Measurements from ENCODE around the gene AAMP. TPM values are rescaled to one million over a fixed set of nuclear protein-coding genes. Genes with fewer than 3 reads are reported as not detected.
A peak's percentile ranks its signal among the peaks of the same experiment; 100 is the strongest.
"Not testable (repeated sequence)": the region's sequence is repeated elsewhere in the genome, so short reads cannot be mapped to it uniquely, and the experiment has no call there.

The AAMP gene, protein sequence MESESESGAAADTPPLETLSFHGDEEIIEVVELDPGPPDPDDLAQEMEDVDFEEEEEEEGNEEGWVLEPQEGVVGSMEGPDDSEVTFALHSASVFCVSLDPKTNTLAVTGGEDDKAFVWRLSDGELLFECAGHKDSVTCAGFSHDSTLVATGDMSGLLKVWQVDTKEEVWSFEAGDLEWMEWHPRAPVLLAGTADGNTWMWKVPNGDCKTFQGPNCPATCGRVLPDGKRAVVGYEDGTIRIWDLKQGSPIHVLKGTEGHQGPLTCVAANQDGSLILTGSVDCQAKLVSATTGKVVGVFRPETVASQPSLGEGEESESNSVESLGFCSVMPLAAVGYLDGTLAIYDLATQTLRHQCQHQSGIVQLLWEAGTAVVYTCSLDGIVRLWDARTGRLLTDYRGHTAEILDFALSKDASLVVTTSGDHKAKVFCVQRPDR
- 10 to 100 TPM; 54.3 to 88.8 TPM for total RNA-seq

DNA sequence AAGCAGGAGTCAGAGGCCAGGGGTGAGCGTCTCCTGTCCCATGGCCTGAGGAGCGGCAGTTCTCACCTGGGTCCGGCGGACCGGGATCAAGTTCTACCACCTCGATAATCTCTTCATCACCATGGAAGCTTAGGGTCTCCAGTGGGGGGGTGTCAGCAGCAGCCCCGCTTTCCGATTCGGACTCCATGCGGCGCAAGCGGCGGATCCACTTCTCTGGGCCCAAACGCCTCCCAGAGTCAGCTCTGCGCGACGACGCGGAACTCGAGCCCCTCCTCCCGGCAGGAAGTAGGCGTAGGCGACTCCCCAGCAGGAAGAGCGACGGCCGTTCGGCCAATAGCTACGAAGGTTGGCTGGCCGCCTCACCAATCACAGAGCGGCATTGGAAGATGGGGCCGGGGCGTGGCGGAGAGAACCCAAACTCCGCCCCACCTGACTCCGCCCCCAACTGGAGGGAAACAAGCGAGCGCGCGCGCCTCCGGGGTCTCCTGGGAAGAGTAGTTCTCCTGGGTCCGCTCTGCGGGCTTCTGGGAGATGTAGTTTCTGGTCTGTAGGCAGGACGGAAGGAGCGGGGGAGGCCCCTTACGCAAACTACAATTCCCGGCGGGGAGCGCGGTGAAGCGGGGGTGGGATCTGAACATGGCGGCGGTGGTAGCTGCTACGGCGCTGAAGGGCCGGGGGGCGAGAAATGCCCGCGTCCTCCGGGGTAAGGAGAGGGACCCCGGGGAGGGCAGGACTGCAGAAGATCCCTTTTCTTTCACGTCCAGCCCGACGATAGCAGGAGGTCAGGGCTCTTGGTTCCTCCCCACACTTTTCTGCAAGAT, at the start of gene AAMP, which contains the start of gene PNKD:
Gene AAMP, minus strand, starts transcription at position 238 of the 821 bp plus-strand sequence. Its CDS starts 51 bp downstream, at position 187.
Gene PNKD, plus strand, starts transcription at position 620 of the 821 bp plus-strand sequence. Its CDS starts 17 bp downstream, at position 637.
- Histone ChIP-seq H3K9me3 (no peaks in the 10 kb centered on the region), H3K4me1 (peaks cover 0 to 40% of the 10 kb centered on the region in 2 donors), H3K4me3 (peak within 1 kb of the TSS; percentile 81 to 90), H3K27ac (peak within 1 kb of the TSS; percentile 77 to 82), H3K36me3 (peaks cover 46% of the 10 kb centered on the region), H3K27me3 (no peaks in the 10 kb centered on the region)
- DNase-seq (ENCODE audit: low spot score) = peak; percentile 100
- TF ChIP-seq, protein P1, sequence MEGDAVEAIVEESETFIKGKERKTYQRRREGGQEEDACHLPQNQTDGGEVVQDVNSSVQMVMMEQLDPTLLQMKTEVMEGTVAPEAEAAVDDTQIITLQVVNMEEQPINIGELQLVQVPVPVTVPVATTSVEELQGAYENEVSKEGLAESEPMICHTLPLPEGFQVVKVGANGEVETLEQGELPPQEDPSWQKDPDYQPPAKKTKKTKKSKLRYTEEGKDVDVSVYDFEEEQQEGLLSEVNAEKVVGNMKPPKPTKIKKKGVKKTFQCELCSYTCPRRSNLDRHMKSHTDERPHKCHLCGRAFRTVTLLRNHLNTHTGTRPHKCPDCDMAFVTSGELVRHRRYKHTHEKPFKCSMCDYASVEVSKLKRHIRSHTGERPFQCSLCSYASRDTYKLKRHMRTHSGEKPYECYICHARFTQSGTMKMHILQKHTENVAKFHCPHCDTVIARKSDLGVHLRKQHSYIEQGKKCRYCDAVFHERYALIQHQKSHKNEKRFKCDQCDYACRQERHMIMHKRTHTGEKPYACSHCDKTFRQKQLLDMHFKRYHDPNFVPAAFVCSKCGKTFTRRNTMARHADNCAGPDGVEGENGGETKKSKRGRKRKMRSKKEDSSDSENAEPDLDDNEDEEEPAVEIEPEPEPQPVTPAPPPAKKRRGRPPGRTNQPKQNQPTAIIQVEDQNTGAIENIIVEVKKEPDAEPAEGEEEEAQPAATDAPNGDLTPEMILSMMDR (IDR thresholded peaks at IDR 0.05) = peak in 1 of 2 donors; percentile 45

DNA sequence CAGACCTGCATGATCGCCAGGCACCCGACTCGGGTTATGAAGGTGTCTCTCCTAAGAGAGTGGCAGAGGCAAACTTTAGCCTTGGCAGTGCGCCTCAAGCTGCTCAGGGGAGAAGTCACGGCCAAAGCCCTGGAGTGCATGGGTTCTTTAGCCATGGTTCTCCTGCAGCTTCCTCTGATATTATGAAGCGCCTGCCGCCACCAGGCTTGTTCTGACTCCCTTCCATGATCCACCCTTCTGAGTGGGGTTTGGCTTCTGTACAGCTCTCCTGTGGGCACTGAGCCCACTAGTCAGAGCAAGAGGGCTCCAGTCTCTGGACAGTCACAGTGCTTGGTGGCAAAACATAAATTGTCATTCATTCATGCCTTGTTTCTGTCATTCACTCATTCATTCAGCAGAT, 48.3 kb upstream of the AAMP start:
- DNase-seq (ENCODE audit: low spot score) = no peak
- TF ChIP-seq, protein P1 (IDR thresholded peaks at IDR 0.05) = no peak
- no peak overlapping the region for H3K4me3 ChIP-seq

DNA sequence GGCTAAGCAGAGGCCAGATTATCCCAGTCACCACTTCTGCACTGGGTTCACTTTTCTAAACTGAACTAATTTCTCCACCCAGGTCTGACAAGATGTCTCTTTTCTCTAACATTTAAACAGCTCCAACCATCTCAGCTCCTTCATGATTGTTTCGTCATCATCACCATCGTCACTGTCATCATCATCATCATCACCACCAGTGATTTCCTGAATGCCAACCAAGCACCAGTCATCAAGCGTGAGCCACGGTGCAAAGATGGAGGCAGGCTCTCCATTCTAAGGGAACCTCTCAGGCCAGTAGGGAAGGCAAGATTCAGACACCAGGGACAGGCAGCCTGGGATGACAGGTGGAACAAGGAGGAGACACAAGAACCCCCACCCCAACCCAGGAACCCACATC, 47.9 kb upstream of the AAMP start:
- Histone ChIP-seq H3K27ac (no peak overlapping the region), H3K36me3 (no peaks in the 10 kb centered on the region), H3K27me3 (no peaks in the 10 kb centered on the region), H3K4me3 (no peak overlapping the region), H3K9me3 (no peaks in the 10 kb centered on the region), H3K4me1 (peaks cover 0 to 12% of the 10 kb centered on the region in 2 donors)
- DNase-seq (ENCODE audit: low spot score) = no peak
- TF ChIP-seq, protein P1 (IDR thresholded peaks at IDR 0.05) = no peak

More for the DNA sequence above, 48.3 kb upstream of the AAMP start:
- Histone ChIP-seq H3K27ac (no peak overlapping the region), H3K4me1 (peaks cover 0 to 12% of the 10 kb centered on the region in 2 donors), H3K9me3 (no peaks in the 10 kb centered on the region), H3K27me3 (no peaks in the 10 kb centered on the region), H3K36me3 (no peaks in the 10 kb centered on the region)

DNA sequence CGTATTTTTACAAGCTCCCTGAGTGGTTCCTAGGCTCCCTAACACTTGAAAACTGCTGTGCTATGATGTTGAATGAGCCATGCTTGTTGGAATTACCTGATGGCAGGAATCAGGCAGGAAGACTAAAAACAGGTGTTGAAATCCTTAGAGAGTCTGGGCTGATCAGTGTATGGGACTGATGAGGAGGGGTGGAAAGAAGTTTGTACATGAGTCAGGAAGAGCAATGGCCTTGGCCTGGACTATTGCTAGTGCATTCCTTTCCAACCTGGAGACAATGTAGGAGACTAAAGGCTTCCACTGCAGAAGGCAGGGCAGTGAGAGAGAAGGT, 47.3 kb upstream of the AAMP start:
- no peak for DNase-seq (ENCODE audit: low spot score)
- Histone ChIP-seq H3K27ac (no peak overlapping the region), H3K36me3 (no peaks in the 10 kb centered on the region), H3K4me3 (no peak overlapping the region), H3K9me3 (no peaks in the 10 kb centered on the region), H3K4me1 (peaks cover 0 to 8% of the 10 kb centered on the region in 2 donors), H3K27me3 (no peaks in the 10 kb centered on the region)
- TF ChIP-seq, protein P1 (IDR thresholded peaks at IDR 0.05) = no peak

DNA sequence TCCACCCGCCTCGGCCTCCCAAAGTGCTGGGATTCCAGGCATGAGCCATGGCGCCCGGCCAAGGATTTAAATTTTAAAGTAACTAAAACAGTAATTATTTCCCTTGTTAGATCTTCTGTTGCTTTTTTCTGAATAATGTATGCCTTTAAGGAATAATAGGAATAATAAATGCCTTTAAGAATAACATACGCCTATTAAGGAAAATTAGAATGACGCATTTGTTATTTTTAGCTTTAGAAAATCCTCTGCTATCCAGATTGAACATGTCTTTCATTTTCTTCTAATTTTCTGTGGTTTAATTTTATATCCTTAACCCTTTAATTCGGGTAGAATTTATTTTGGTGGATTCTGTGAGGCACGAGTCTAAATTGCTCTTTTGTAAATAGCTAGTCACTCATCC, 45.5 kb upstream of the AAMP start:
- DNase-seq (ENCODE audit: low spot score) = no peak
- no peaks in the 10 kb centered on the region for H3K27me3 ChIP-seq
- no peak overlapping the region for H3K27ac ChIP-seq
- H3K4me3 ChIP-seq = no peak overlapping the region
- peaks cover 0 to 5% of the 10 kb centered on the region in 2 donors for H3K4me1 ChIP-seq
- H3K36me3 ChIP-seq = no peaks in the 10 kb centered on the region
- H3K9me3 ChIP-seq = no peaks in the 10 kb centered on the region
- TF ChIP-seq, protein P1 (IDR thresholded peaks at IDR 0.05) = no peak

DNA sequence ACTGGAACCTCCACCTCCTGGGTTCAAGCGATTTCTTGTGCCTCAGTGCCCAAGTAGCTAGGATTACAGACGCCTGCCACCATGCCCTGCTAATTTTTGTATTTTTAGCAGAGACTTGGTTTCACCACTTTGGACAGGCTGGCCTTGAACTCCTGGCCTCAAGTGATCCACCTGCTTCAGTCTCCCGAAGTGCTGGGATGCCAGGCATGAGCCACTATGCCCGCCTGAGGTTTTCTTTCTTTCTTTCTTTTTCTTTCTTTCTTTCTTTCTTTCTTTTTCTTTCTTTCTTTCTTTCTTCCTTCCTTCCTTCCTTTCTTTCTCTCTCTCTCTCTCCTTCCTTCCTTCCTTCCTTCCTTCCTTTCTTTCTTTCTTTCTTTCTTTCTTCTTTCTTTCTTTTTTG, 44.8 kb upstream of the AAMP start:
- not testable (repeated sequence) for H3K27ac ChIP-seq; H3K27me3 ChIP-seq; H3K4me1 ChIP-seq; H3K36me3 ChIP-seq; DNase-seq (ENCODE audit: low spot score); H3K4me3 ChIP-seq; H3K9me3 ChIP-seq

Data from right atrium auricular region (tissue), 2 donors.